GM15510 (cell line): ENCODE measurements around the gene RABL6.

Source experiments
- POLR2A ChIP-seq: IDR thresholded peaks from 3 replicates; pipeline ENCODE4 v1.6.1; 2011; ENCODE audit warnings: borderline replicate concordance; ENCODE audit not compliant: insufficient read length; ENCODE audit errors: extremely low read depth

Gene RABL6

GRCh38 chr9:136774416-136775045 lies 33.2 kb upstream of the RABL6 start:
- no peak for TF ChIP-seq POLR2A

GRCh38 chr9:136775191-136775590 lies 32.6 kb upstream of the RABL6 start:
- TF ChIP-seq POLR2A, result no peak

- TF ChIP-seq POLR2A, result no peak
Observed at GRCh38 chr9:136776947-136777346, 30.8 kb upstream of the RABL6 start.

GRCh38 chr9:136777359-136777758 lies 30.4 kb upstream of the RABL6 start:
- no peak for TF ChIP-seq POLR2A

- no peak for TF ChIP-seq POLR2A
Observed at GRCh38 chr9:136779808-136780207, 27.9 kb upstream of the RABL6 start.

GRCh38 chr9:136782452-136782851 lies 25.3 kb upstream of the RABL6 start:
- TF ChIP-seq POLR2A, result no peak

- TF ChIP-seq POLR2A, result no peak
Observed at GRCh38 chr9:136784249-136784996, 23.3 kb upstream of the RABL6 start.

- TF ChIP-seq POLR2A, result no peak
Observed at GRCh38 chr9:136784997-136785361, 22.8 kb upstream of the RABL6 start.

GRCh38 chr9:136786451-136786850 lies 21.3 kb upstream of the RABL6 start:
- TF ChIP-seq POLR2A, result no peak

- TF ChIP-seq POLR2A, result no peak
Observed at GRCh38 chr9:136787690-136788400, 19.9 kb upstream of the RABL6 start.

GRCh38 chr9:136789523-136789937 lies 18.2 kb upstream of the RABL6 start:
- TF ChIP-seq POLR2A, result no peak

GRCh38 chr9:136790640-136791515 lies 16.9 kb upstream of the RABL6 start, which contains the start of gene TMEM141:
Gene TMEM141, plus strand, starts transcription at chr9:136791344. Its CDS starts 27 bp downstream, at chr9:136791371.
- TF ChIP-seq POLR2A, result peak; percentile 84

- TF ChIP-seq POLR2A, result no peak
Observed at GRCh38 chr9:136791516-136792276, 16.1 kb upstream of the RABL6 start.
